IMR-90 (cell line): ENCODE measurements around the gene MOB4. TPM values are rescaled to one million over a fixed set of nuclear protein-coding genes. Genes with fewer than 3 reads are reported as not detected.
A peak's percentile ranks its signal among the peaks of the same experiment; 100 is the strongest.

Experiments
- ATAC-seq: fragments of 200-7000 bp; cut with Tn5 transposase; 2 replicates; pipeline ENCODE4 v1.9.1; 2020; ENCODE audit warnings: low read depth, mild to moderate bottlenecking, moderate library complexity
- BruUV-seq: library from RNA; stranded (reverse); fragments of 400-500 nt; replicated peaks from 2 replicates; lab custom pipeline; 2021; lab: Mats Ljungman, UMichigan
- CTCF ChIA-PET: fragments of 300-600 bp; formaldehyde crosslinking; extraction: SDS; loops from one replicate; lab custom pipeline; 2021; ENCODE audit warnings: antibody characterized with exemption; lab: Yijun Ruan, JAX
- POLR2A ChIA-PET: fragments of 300-600 bp; sonication (Branson Sonifier 250); formaldehyde crosslinking; loops from one replicate; lab custom pipeline; 2022; ENCODE audit warnings: antibody characterized with exemption; ENCODE audit not compliant: unreplicated experiment; lab: Charles Lee
- DNase-seq: peaks from one replicate; pipeline ENCODE4 v3.0.0; 2013
- H2AFZ ChIP-seq: replicated peaks from 2 replicates; pipeline ENCODE3; 2013; ENCODE audit warnings: low read length, mild to moderate bottlenecking; ENCODE audit not compliant: poor library complexity
- H2AK5ac ChIP-seq: 2 replicates; pipeline ENCODE4 v1.6.1; 2013; ENCODE audit warnings: low read depth, low read length, inconsistent platforms
- H2AK9ac ChIP-seq: replicated peaks from 2 replicates; pipeline ENCODE3; 2013; ENCODE audit warnings: mild to moderate bottlenecking, low read depth, low read length, moderate library complexity; ENCODE audit not compliant: poor library complexity
- H2BK120ac ChIP-seq: 2 replicates; pipeline ENCODE4 v1.6.1; 2013; ENCODE audit warnings: low read depth, low read length, inconsistent platforms
- H2BK15ac ChIP-seq: 3 replicates; pipeline ENCODE4 v1.6.1; 2013; ENCODE audit warnings: low read depth, low read length, inconsistent platforms
- H2BK20ac ChIP-seq: 2 replicates; pipeline ENCODE4 v1.6.1; 2013; ENCODE audit warnings: low read depth, mild to moderate bottlenecking, inconsistent platforms, low read length, moderate library complexity
- H2BK5ac ChIP-seq: 2 replicates; pipeline ENCODE4 v1.6.1; 2013; ENCODE audit warnings: mild to moderate bottlenecking, low read depth, low read length, inconsistent platforms; ENCODE audit not compliant: poor library complexity, severe bottlenecking
- H3K14ac ChIP-seq: replicated peaks from 2 replicates; pipeline ENCODE4 v1.6.1; 2013; ENCODE audit warnings: low read depth, low read length, inconsistent platforms
- H3K18ac ChIP-seq: 2 replicates; pipeline ENCODE4 v1.6.1; 2013; ENCODE audit warnings: low read depth, low read length, control low read depth
- H3K23ac ChIP-seq: 2 replicates; pipeline ENCODE4 v1.6.1; 2013; ENCODE audit warnings: low read depth, low read length, inconsistent platforms
- H3K27ac ChIP-seq: 2 replicates; pipeline ENCODE4 v1.5.1; 2013; ENCODE audit warnings: mild to moderate bottlenecking, control low read depth, low read length; ENCODE audit not compliant: insufficient read depth
- H3K27me3 ChIP-seq: 2 replicates; pipeline ENCODE4 v1.6.1; 2013; ENCODE audit warnings: low read length; ENCODE audit not compliant: control insufficient read depth, insufficient read depth
- H3K36me3 ChIP-seq: 2 replicates; pipeline ENCODE4 v1.6.1; 2013; ENCODE audit warnings: low read length, mixed read lengths; ENCODE audit not compliant: control insufficient read depth, insufficient read depth
- H3K4ac ChIP-seq: 2 replicates; pipeline ENCODE4 v1.6.1; 2013; ENCODE audit warnings: low read depth, low read length, inconsistent platforms
- H3K4me1 ChIP-seq: 2 replicates; pipeline ENCODE4 v1.6.1; 2013; ENCODE audit warnings: low read length, mixed read lengths; ENCODE audit not compliant: control insufficient read depth, insufficient read depth
- H3K4me2 ChIP-seq: 2 replicates; pipeline ENCODE4 v1.6.1; 2013; ENCODE audit warnings: low read depth, mild to moderate bottlenecking, control low read depth, low read length, moderate library complexity
- H3K4me3 ChIP-seq: 2 replicates; pipeline ENCODE4 v1.5.1; 2013; ENCODE audit warnings: low read depth, mild to moderate bottlenecking, control low read depth, low read length, moderate library complexity; ENCODE audit not compliant: insufficient read depth
- H3K56ac ChIP-seq: 2 replicates; pipeline ENCODE4 v1.6.1; 2013; ENCODE audit warnings: low read length, inconsistent platforms; ENCODE audit not compliant: insufficient read depth; ENCODE audit errors: extremely low read depth
- H3K79me1 ChIP-seq, 2 experiments: 2 replicates each; pipeline ENCODE4 v1.6.1; 2013; ENCODE audit warnings: low read length in 2 of 2, inconsistent platforms in 1 of 2, low read depth in 1 of 2
- H3K9ac ChIP-seq: 2 replicates; pipeline ENCODE4 v1.6.1; 2013; ENCODE audit warnings: low read depth, low read length, control low read depth
- H3K9me1 ChIP-seq: 2 replicates; pipeline ENCODE4 v1.6.1; 2013; ENCODE audit warnings: low read length, inconsistent platforms; ENCODE audit not compliant: insufficient read depth
- H3K9me3 ChIP-seq: 2 replicates; pipeline ENCODE4 v1.6.1; 2013; ENCODE audit warnings: low read length; ENCODE audit not compliant: control insufficient read depth, insufficient read depth
- H4K20me1 ChIP-seq: 2 replicates; pipeline ENCODE4 v1.6.1; 2013; ENCODE audit warnings: low read length, inconsistent platforms; ENCODE audit not compliant: insufficient read depth
- H4K5ac ChIP-seq: 2 replicates; pipeline ENCODE4 v1.6.1; 2013; ENCODE audit warnings: mild to moderate bottlenecking, low read depth, low read length, control low read depth
- H4K8ac ChIP-seq, 2 experiments: 2 replicates each; pipeline ENCODE4 v1.6.1; 2013; ENCODE audit warnings: low read depth in 2 of 2, low read length in 2 of 2, control low read depth in 1 of 2, inconsistent platforms in 1 of 2
- H4K91ac ChIP-seq: 2 replicates; pipeline ENCODE4 v1.6.1; 2013; ENCODE audit warnings: low read depth, low read length, inconsistent platforms; ENCODE audit not compliant: insufficient read depth
- BHLHE40 ChIP-seq: fragments of 150-350 bp; IDR thresholded peaks from 2 replicates; pipeline ENCODE4 v1.6.1; 2016; ENCODE audit warnings: mild to moderate bottlenecking, low read depth, low read length
- CHD1 ChIP-seq: IDR thresholded peaks from 2 replicates; pipeline ENCODE4 v1.6.1; 2012; ENCODE audit warnings: low read depth, low read length, improper control_type of control experiment
- MAFK ChIP-seq: IDR thresholded peaks from 2 replicates; pipeline ENCODE4 v1.6.1; 2012; ENCODE audit warnings: low read depth, low read length, improper control_type of control experiment
- NFE2L2 ChIP-seq: fragments of 150-350 bp; IDR thresholded peaks from 2 replicates; pipeline ENCODE4 v1.6.1; 2016; ENCODE audit warnings: low read depth, mild to moderate bottlenecking, low read length
- RAD21 ChIP-seq: IDR thresholded peaks from 2 replicates; pipeline ENCODE4 v1.6.1; 2012; ENCODE audit warnings: low read length, improper control_type of control experiment
- SMC3 ChIP-seq: fragments of 150-350 bp; IDR thresholded peaks from 2 replicates; pipeline ENCODE4 v1.6.1; 2016; ENCODE audit warnings: low read depth, mild to moderate bottlenecking, antibody characterized with exemption, low read length, moderate library complexity
- WGBS, 2 experiments: methylation state at CpG; one replicate each; pipeline versions ENCODE4 v1.1.5 to v1.1.7; 2013; ENCODE audit warnings: missing lambda C conversion rate in 2 of 2; ENCODE audit not compliant: insufficient read length in 1 of 2; ENCODE audit errors: extremely low coverage in 2 of 2; 5-methylcytosine and 5-hydroxymethylcytosine counted together
- dilution Hi-C: fragments of 300-500 bp; cut with HindIII; formaldehyde crosslinking; loops from one replicate; pipeline ENCODE4 v1.14.3; 2018; ENCODE audit warnings: low sequenced_read_pairs; ENCODE audit not compliant: unreplicated experiment
- in situ Hi-C: fragments of 300-500 bp; cut with MboI; formaldehyde crosslinking; loops from 3 replicates; pipeline ENCODE4 v1.14.3; 2019; ENCODE audit warnings: low sequenced_read_pairs, inconsistent platforms, mixed read lengths
- intact Hi-C: fragments of 100-400 bp; cut with micrococcal nuclease; formaldehyde crosslinking; loops from 2 replicates; pipeline ENCODE4 v1.10.0; 2022
- polyA plus RNA-seq, 3 experiments: library from polyadenylated mRNA; depleted of rRNA; stranded (reverse); fragments of >200 nt; gene quantifications; 2 replicates each; pipeline ENCODE4 v1.2.3, GENCODE V29; 2012; ENCODE audit warnings: low replicate concordance in 1 of 3
- total RNA-seq: library from RNA; depleted of rRNA; stranded (reverse); fragments of >200 nt; gene quantifications from 2 replicates; pipeline ENCODE4 v1.2.3, GENCODE V29; 2012
- TF ChIP-seq, protein P1 (sequence below): fragments of 150-350 bp; IDR thresholded peaks from 2 replicates; pipeline ENCODE4 v1.6.1; 2016; ENCODE audit warnings: low read depth, mild to moderate bottlenecking, low read length, moderate library complexity, borderline replicate concordance

The MOB4 gene
- total and polyA plus RNA-seq, 2 of the 4 experiments (the other 2 are of a cell fraction) = 34.8 to 36.0 TPM

DNA sequence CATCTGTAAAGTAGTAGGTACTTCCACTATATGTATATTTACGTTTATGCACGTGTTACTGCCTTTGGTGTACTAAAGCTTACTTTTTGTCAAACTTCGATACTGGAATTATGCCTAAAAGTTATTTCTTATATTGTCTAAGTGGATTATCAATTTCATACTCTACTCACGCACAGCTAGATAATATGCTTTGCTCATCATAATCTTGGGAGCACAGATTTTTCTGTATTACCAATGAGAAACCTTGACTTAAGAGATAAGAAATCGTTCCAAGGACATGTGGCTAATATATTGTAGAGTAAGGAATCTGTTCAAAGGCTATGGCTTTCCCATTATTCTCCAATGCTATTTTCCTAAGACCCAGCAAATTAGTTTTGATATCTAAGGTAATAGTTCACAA is 9.2 kb upstream of the MOB4 start:
- in situ Hi-C loops (loop anchor here (10.0 kb wide), 1 partner anchor 268 kb away; no protein-coding TSS in a partner anchor), intact Hi-C loops (no loop called here), dilution Hi-C loops (no loop called here)
- H3K4me2 ChIP-seq = no peak overlapping the region
- H2BK20ac ChIP-seq = no peak overlapping the region
- 0 out of 2 replicates have a peak, but pooled peaks cover 3% of the 10 kb centered on the region for H3K9me1 ChIP-seq
- H3K9ac ChIP-seq = no peak overlapping the region
- BruUV-seq = no TSS peak
- H4K91ac ChIP-seq = no peak overlapping the region
- no peaks in the 10 kb centered on the region for H3K27me3 ChIP-seq
- no peak for DNase-seq
- peaks cover 12% of the 10 kb centered on the region; the same call in 1 of the 2 replicates for H4K20me1 ChIP-seq
- H2AFZ ChIP-seq = no peak overlapping the region
- no peak overlapping the region for H4K5ac ChIP-seq
- H3K4me1 ChIP-seq = no peaks in the 10 kb centered on the region
- peaks cover 7 to 22% of the 10 kb centered on the region in 2 experiments; a peak in 3 of 4 replicates for H3K79me1 ChIP-seq
- CTCF ChIA-PET = no interaction called here
- no peak overlapping the region for H3K56ac ChIP-seq
- TF ChIP-seq CHD1 (no peak), RAD21 (no peak), MAFK (peak; percentile 65), NFE2L2 (no peak), SMC3 (no peak), BHLHE40 (no peak)
- TF ChIP-seq, protein P1, sequence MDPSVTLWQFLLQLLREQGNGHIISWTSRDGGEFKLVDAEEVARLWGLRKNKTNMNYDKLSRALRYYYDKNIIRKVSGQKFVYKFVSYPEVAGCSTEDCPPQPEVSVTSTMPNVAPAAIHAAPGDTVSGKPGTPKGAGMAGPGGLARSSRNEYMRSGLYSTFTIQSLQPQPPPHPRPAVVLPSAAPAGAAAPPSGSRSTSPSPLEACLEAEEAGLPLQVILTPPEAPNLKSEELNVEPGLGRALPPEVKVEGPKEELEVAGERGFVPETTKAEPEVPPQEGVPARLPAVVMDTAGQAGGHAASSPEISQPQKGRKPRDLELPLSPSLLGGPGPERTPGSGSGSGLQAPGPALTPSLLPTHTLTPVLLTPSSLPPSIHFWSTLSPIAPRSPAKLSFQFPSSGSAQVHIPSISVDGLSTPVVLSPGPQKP = no peak
- no peak overlapping the region for H3K23ac ChIP-seq
- H2BK5ac ChIP-seq = no peak overlapping the region
- no peak overlapping the region for H2BK15ac ChIP-seq
- no CpG with 5 or more reads among the region's 5 CpGs for WGBS, 2 experiments
- ATAC-seq = no peak
- H3K36me3 ChIP-seq = peaks cover 9% of the 10 kb centered on the region
- POLR2A ChIA-PET = no interaction called here
- H2AK9ac ChIP-seq = no peak overlapping the region
- no peak overlapping the region for H3K27ac ChIP-seq
- H4K8ac ChIP-seq = no peak overlapping the region
- H3K18ac ChIP-seq = no peak overlapping the region
- H2AK5ac ChIP-seq = no peak overlapping the region
- no peak overlapping the region for H3K4ac ChIP-seq
- no peak overlapping the region for H3K4me3 ChIP-seq
- H3K14ac ChIP-seq = no peak overlapping the region
- no peak overlapping the region for H2BK120ac ChIP-seq
- no peaks in the 10 kb centered on the region for H3K9me3 ChIP-seq
